ENCODE measurements around the gene TSGA10IP.

- TF ChIP-seq POLR2A (IDR thresholded peaks at IDR 0.05; ENCODE audit: borderline replicate concordance, extremely low read depth, insufficient read depth, insufficient read length) (no peak), POLR2AphosphoS5 (IDR thresholded peaks at IDR 0.05; ENCODE audit: low read depth, low read length) (no peak), ATF3 (IDR thresholded peaks at IDR 0.05) (no peak), EZH2 (IDR thresholded peaks at IDR 0.05) (no peak), EGR1 (IDR thresholded peaks at IDR 0.05; ENCODE audit: low read depth) (no peak), CBX3 (IDR thresholded peaks at IDR 0.05; ENCODE audit: low read depth) (no peak), MAX (IDR thresholded peaks at IDR 0.05) (no peak), JUND (IDR thresholded peaks at IDR 0.05) (no peak), CEBPB (IDR thresholded peaks at IDR 0.05; ENCODE audit: low read depth) (no peak), EZH2phosphoT487 (IDR thresholded peaks at IDR 0.05; ENCODE audit: borderline replicate concordance) (no peak), YY1 (IDR thresholded peaks at IDR 0.05; ENCODE audit: extremely low read depth, insufficient replicate concordance, low read depth, low read length) (no peak)
- TF ChIP-seq, protein P1, sequence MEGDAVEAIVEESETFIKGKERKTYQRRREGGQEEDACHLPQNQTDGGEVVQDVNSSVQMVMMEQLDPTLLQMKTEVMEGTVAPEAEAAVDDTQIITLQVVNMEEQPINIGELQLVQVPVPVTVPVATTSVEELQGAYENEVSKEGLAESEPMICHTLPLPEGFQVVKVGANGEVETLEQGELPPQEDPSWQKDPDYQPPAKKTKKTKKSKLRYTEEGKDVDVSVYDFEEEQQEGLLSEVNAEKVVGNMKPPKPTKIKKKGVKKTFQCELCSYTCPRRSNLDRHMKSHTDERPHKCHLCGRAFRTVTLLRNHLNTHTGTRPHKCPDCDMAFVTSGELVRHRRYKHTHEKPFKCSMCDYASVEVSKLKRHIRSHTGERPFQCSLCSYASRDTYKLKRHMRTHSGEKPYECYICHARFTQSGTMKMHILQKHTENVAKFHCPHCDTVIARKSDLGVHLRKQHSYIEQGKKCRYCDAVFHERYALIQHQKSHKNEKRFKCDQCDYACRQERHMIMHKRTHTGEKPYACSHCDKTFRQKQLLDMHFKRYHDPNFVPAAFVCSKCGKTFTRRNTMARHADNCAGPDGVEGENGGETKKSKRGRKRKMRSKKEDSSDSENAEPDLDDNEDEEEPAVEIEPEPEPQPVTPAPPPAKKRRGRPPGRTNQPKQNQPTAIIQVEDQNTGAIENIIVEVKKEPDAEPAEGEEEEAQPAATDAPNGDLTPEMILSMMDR (IDR thresholded peaks at IDR 0.05 in 2 of 3, conservative IDR thresholded peaks at IDR 0.05 in 1 of 3; ENCODE audit: borderline replicate concordance in 1 of 3, insufficient read depth in 1 of 3, low read depth in 2 of 3, low read length in 2 of 3): no peak
Observed at GRCh38 chr11:65976216-65977176, 31.2 kb downstream of the TSGA10IP start.
